Lower leg skin (tissue), 3 donors: ENCODE results near the gene LRRC8A.

Experiments used
- POLR2A ChIP-seq, 2 donors: fragments of 450-650 bp; IDR thresholded peaks; one replicate each; pipeline ENCODE4 v1.6.1; 2016 to 2017; ENCODE audit warnings: antibody characterized with exemption in 2 of 2, mild to moderate bottlenecking in 1 of 2, moderate library complexity in 1 of 2
- TF ChIP-seq, protein P1 (sequence below), 3 donors: fragments of 450-650 bp; IDR thresholded peaks; one replicate each; pipeline ENCODE4 v1.5.1; 2016; ENCODE audit warnings: antibody characterized with exemption in 3 of 3, mild to moderate bottlenecking in 3 of 3, moderate library complexity in 2 of 3

DNA sequence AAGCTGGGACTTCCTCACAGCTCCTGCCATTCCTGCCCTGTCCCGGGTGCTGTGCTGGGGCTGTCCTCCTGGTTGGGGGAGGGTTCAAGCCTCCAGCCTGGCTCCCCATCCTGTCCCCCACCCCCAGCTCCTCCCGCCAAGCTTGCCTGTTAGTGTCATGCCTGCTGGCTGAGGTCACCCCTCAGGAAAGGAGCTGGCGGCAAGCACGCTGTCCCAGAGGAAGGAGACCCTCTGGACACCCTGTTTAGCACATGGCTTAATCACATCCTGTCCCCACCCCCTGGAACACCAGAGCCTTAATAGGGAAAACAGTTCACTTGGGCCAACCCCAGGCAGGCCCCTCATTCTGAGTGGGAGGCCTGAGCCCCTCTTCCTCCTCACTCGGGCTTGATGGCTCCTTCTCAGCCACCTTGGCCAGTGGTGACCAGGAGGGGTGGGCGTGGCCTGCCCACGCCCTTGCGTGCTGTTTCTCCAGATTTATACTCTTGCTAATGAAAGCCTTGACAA, 29.6 kb downstream of the LRRC8A start:
- TF ChIP-seq, protein P1, sequence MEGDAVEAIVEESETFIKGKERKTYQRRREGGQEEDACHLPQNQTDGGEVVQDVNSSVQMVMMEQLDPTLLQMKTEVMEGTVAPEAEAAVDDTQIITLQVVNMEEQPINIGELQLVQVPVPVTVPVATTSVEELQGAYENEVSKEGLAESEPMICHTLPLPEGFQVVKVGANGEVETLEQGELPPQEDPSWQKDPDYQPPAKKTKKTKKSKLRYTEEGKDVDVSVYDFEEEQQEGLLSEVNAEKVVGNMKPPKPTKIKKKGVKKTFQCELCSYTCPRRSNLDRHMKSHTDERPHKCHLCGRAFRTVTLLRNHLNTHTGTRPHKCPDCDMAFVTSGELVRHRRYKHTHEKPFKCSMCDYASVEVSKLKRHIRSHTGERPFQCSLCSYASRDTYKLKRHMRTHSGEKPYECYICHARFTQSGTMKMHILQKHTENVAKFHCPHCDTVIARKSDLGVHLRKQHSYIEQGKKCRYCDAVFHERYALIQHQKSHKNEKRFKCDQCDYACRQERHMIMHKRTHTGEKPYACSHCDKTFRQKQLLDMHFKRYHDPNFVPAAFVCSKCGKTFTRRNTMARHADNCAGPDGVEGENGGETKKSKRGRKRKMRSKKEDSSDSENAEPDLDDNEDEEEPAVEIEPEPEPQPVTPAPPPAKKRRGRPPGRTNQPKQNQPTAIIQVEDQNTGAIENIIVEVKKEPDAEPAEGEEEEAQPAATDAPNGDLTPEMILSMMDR (IDR thresholded peaks at IDR 0.05): no peak
- no peak for TF ChIP-seq POLR2A (IDR thresholded peaks at IDR 0.05)
